ENCODE measurements around the gene LARP1. TPM values are rescaled to one million over a fixed set of nuclear protein-coding genes. Genes with fewer than 3 reads are reported as not detected.

Gene LARP1
- total and polyA plus RNA-seq, 10 of the 15 experiments (the other 5 are each of a cell fraction or from before 2014, with no cell fraction given) = 22.6 to 227 (median 60.8) TPM

- peaks cover 95% of the 10 kb centered on the region for H3K79me2 ChIP-seq (ENCODE audit: control insufficient read depth, insufficient read depth, low read length)
- RAD21 ChIA-PET (ENCODE audit: unreplicated experiment) = no interaction called here
- intact Hi-C loops (cut with micrococcal nuclease; ENCODE audit: unreplicated experiment) = no loop called here
- H3K27me3 ChIP-seq (replicated peaks in 1 of 2; ENCODE audit: control insufficient read depth in 2 of 2, insufficient read depth in 2 of 2, low read length in 1 of 2) = no peaks in the 10 kb centered on the region
- DNase-seq (ENCODE audit: low read depth, low spot score) (no peak), ATAC-seq (no peak; the same call in 1 of the 3 replicates), FAIRE-seq (no peak)
- H3K27ac ChIP-seq (ENCODE audit: control insufficient read depth, insufficient read depth) = peak overlapping the region; percentile 45
- H3K36me3 ChIP-seq (ENCODE audit: control insufficient read depth in 2 of 2, insufficient read depth in 2 of 2, low read length in 1 of 2) = peaks cover 2 to 6% of the 10 kb centered on the region in 2 experiments
- TF ChIP-seq PKNOX1 (IDR thresholded peaks at IDR 0.05) = peak; percentile 44; the same call in 1 of the 2 replicates
- TF ChIP-seq ATF3 (IDR thresholded peaks at IDR 0.05; ENCODE audit: borderline replicate concordance, extremely low read depth, low read depth, low read length) = no peak
- H3K9me3 ChIP-seq (replicated peaks; ENCODE audit: control insufficient read depth, insufficient read depth, low read length) = no peaks in the 10 kb centered on the region
- WGBS (ENCODE audit: insufficient coverage, insufficient replicate concordance, low lambda C conversion rate, missing lambda C conversion rate) = 46% methylated on average over 1 of the region's 1 CpG
- no TSS peak for BruUV-seq (replicated peaks)
- H2AFZ ChIP-seq (ENCODE audit: control insufficient read depth, low read depth, low read length) = no peak overlapping the region
- H4K20me1 ChIP-seq (ENCODE audit: control insufficient read depth, insufficient read depth) = peaks cover 18% of the 10 kb centered on the region; the same call in 1 of the 2 replicates
- CTCF ChIA-PET = interaction anchor here (0.5 kb wide), 1 partner anchor 30 kb away, joined by 3 read pairs; no protein-coding TSS in a partner anchor
- H3K4me2 ChIP-seq (ENCODE audit: control insufficient read depth, insufficient read depth) = peak overlapping the region; percentile 44
- H3K9ac ChIP-seq (ENCODE audit: control insufficient read depth, insufficient read depth, low read length) = peak overlapping the region; percentile 40; the same call in 1 of the 2 replicates
- no peak overlapping the region for H3K4me3 ChIP-seq
- H3K4me1 ChIP-seq (ENCODE audit: control insufficient read depth, insufficient read depth, low read length) = peaks cover 49% of the 10 kb centered on the region
- POLR2A ChIA-PET = interaction anchor here (0.8 kb wide), 1 partner anchor 68 kb away, joined by 3 read pairs; no protein-coding TSS in a partner anchor
- in situ Hi-C loops (cut with MboI) = no loop called here
- SMC1A ChIA-PET (ENCODE audit: uncharacterized antibody, unreplicated experiment) = interaction anchor here (0.7 to 0.8 kb wide), 2 partner anchors 10 to 22 kb away, joined by 3 read pairs; no protein-coding TSS in a partner anchor
Measured at GRCh38 chr5:154782812-154783592, 27.8 kb downstream of the LARP1 start.

Measured in GM12878 (cell line).